ENCODE measurements around the gene EPHX1. TPM values are rescaled to one million over a fixed set of nuclear protein-coding genes. Genes with fewer than 3 reads are reported as not detected.

Gene EPHX1
- total RNA-seq, 1 donor from 2014 or later = 7.1 TPM

GRCh38 chr1:225840713-225841112, 30.8 kb downstream of the EPHX1 start:
- no peak for DNase-seq (ENCODE audit: low read depth, low spot score)

- no peak for DNase-seq (ENCODE audit: low read depth, low spot score)
These were observed 32.1 kb downstream of the EPHX1 start for GRCh38 chr1:225842074-225842473.

- DNase-seq (ENCODE audit: low read depth, low spot score) = no peak
These were observed 33.0 kb downstream of the EPHX1 start for GRCh38 chr1:225842788-225843425.

- DNase-seq (ENCODE audit: low read depth, low spot score) = no peak
These were observed 33.5 kb downstream of the EPHX1 start for GRCh38 chr1:225843426-225843795.

- DNase-seq (ENCODE audit: low read depth, low spot score) = no peak
These were observed 34.5 kb downstream of the EPHX1 start for GRCh38 chr1:225844236-225845061.

- no peak for DNase-seq (ENCODE audit: low read depth, low spot score)
These were observed 35.2 kb downstream of the EPHX1 start for GRCh38 chr1:225845097-225845496.

- DNase-seq (ENCODE audit: low read depth, low spot score) = peak; percentile 60
These were observed 35.8 kb downstream of the EPHX1 start for GRCh38 chr1:225845571-225846259.

GRCh38 chr1:225846331-225847310, 36.7 kb downstream of the EPHX1 start:
- no peak for DNase-seq (ENCODE audit: low read depth, low spot score)

GRCh38 chr1:225847610-225848009, 37.7 kb downstream of the EPHX1 start:
- no peak for DNase-seq (ENCODE audit: low read depth, low spot score)

- DNase-seq (ENCODE audit: low read depth, low spot score) = no peak
These were observed 38.4 kb downstream of the EPHX1 start for GRCh38 chr1:225848030-225848955.

- no peak for DNase-seq (ENCODE audit: low read depth, low spot score)
These were observed 40.0 kb downstream of the EPHX1 start for GRCh38 chr1:225849925-225850324.

- DNase-seq (ENCODE audit: low read depth, low spot score) = no peak
These were observed 40.4 kb downstream of the EPHX1 start for GRCh38 chr1:225850370-225850769.

GRCh38 chr1:225851805-225852204, 41.9 kb downstream of the EPHX1 start:
- DNase-seq (ENCODE audit: low read depth, low spot score) = no peak

GRCh38 chr1:225852413-225853124, 42.6 kb downstream of the EPHX1 start:
- DNase-seq (ENCODE audit: low read depth, low spot score) = no peak

GRCh38 chr1:225853441-225853840, 43.5 kb downstream of the EPHX1 start:
- DNase-seq (ENCODE audit: low read depth, low spot score) = no peak

- no peak for DNase-seq (ENCODE audit: low read depth, low spot score)
These were observed 45.8 kb downstream of the EPHX1 start for GRCh38 chr1:225855503-225856300.

- DNase-seq (ENCODE audit: low read depth, low spot score) = no peak
These were observed 47.3 kb downstream of the EPHX1 start for GRCh38 chr1:225857256-225857655.

GRCh38 chr1:225859151-225859550, 49.2 kb downstream of the EPHX1 start:
- no peak for DNase-seq (ENCODE audit: low read depth, low spot score)

- no peak for DNase-seq (ENCODE audit: low read depth, low spot score)
These were observed 50.2 kb downstream of the EPHX1 start for GRCh38 chr1:225860107-225860506.
